WTC11 (cell line): Measurements from ENCODE around the gene PARVB.

Experiments used
- CREB1 ChIP-seq: sonication (generic); formaldehyde crosslinking; IDR thresholded peaks from 2 replicates; pipeline ENCODE4 v1.8.0; 2023; ENCODE audit warnings: mild to moderate bottlenecking, missing genetic modification reagents
- CREM ChIP-seq: sonication (generic); formaldehyde crosslinking; IDR thresholded peaks from 2 replicates; pipeline ENCODE4 v1.8.1; 2022; ENCODE audit warnings: mild to moderate bottlenecking, missing genetic modification reagents, moderate library complexity
- FOXJ3 ChIP-seq: sonication (generic); formaldehyde crosslinking; IDR thresholded peaks from 2 replicates; pipeline ENCODE4 v1.9.0; 2021; ENCODE audit warnings: missing genetic modification reagents, mild to moderate bottlenecking, borderline replicate concordance
- IRF2 ChIP-seq: sonication (generic); formaldehyde crosslinking; IDR thresholded peaks from 2 replicates; pipeline ENCODE4 v1.8.0; 2022; ENCODE audit warnings: low read depth, missing genetic modification reagents, borderline replicate concordance
- KAT7 ChIP-seq: sonication (generic); formaldehyde crosslinking; IDR thresholded peaks from 2 replicates; pipeline ENCODE4 v1.8.1; 2023; ENCODE audit warnings: missing genetic modification reagents, mild to moderate bottlenecking, borderline replicate concordance
- MYBL2 ChIP-seq: sonication (generic); formaldehyde crosslinking; IDR thresholded peaks from 2 replicates; pipeline ENCODE4 v1.8.1; 2023; ENCODE audit warnings: mild to moderate bottlenecking, moderate library complexity, missing genetic modification reagents
- TCF7 ChIP-seq: sonication (generic); formaldehyde crosslinking; IDR thresholded peaks from 2 replicates; pipeline ENCODE4 v1.8.0; 2022; ENCODE audit warnings: mild to moderate bottlenecking, low read depth, missing genetic modification reagents, moderate library complexity
- ZNF263 ChIP-seq: sonication (generic); formaldehyde crosslinking; IDR thresholded peaks from 2 replicates; pipeline ENCODE4 v1.8.1; 2022; ENCODE audit warnings: low read depth, mild to moderate bottlenecking, moderate library complexity, missing genetic modification reagents
- TF ChIP-seq, protein P1 (sequence below): fragments of 200-600 bp; IDR thresholded peaks from 2 replicates; pipeline ENCODE4 v1.8.0; 2022; ENCODE audit warnings: antibody characterized with exemption
- TF ChIP-seq, protein P2 (sequence below): sonication (generic); formaldehyde crosslinking; IDR thresholded peaks from 2 replicates; pipeline ENCODE4 v1.8.1; 2023; ENCODE audit warnings: mild to moderate bottlenecking, missing genetic modification reagents, moderate library complexity
- TF ChIP-seq, protein P3 (sequence below): sonication (generic); formaldehyde crosslinking; IDR thresholded peaks from 2 replicates; pipeline ENCODE4 v1.8.0; 2023; ENCODE audit warnings: missing genetic modification reagents

- TF ChIP-seq IRF2 (CRISPR knock-in tag) (no peak), CREB1 (CRISPR knock-in tag) (no peak), TCF7 (CRISPR knock-in tag) (no peak), KAT7 (CRISPR knock-in tag) (no peak), ZNF263 (CRISPR knock-in tag) (no peak), FOXJ3 (no peak), MYBL2 (CRISPR knock-in tag) (no peak), CREM (CRISPR knock-in tag) (no peak)
- TF ChIP-seq, protein P1, sequence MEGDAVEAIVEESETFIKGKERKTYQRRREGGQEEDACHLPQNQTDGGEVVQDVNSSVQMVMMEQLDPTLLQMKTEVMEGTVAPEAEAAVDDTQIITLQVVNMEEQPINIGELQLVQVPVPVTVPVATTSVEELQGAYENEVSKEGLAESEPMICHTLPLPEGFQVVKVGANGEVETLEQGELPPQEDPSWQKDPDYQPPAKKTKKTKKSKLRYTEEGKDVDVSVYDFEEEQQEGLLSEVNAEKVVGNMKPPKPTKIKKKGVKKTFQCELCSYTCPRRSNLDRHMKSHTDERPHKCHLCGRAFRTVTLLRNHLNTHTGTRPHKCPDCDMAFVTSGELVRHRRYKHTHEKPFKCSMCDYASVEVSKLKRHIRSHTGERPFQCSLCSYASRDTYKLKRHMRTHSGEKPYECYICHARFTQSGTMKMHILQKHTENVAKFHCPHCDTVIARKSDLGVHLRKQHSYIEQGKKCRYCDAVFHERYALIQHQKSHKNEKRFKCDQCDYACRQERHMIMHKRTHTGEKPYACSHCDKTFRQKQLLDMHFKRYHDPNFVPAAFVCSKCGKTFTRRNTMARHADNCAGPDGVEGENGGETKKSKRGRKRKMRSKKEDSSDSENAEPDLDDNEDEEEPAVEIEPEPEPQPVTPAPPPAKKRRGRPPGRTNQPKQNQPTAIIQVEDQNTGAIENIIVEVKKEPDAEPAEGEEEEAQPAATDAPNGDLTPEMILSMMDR, result no peak
- TF ChIP-seq, protein P2, sequence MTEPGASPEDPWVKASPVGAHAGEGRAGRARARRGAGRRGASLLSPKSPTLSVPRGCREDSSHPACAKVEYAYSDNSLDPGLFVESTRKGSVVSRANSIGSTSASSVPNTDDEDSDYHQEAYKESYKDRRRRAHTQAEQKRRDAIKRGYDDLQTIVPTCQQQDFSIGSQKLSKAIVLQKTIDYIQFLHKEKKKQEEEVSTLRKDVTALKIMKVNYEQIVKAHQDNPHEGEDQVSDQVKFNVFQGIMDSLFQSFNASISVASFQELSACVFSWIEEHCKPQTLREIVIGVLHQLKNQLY (CRISPR knock-in tag), result no peak
- TF ChIP-seq, protein P3, sequence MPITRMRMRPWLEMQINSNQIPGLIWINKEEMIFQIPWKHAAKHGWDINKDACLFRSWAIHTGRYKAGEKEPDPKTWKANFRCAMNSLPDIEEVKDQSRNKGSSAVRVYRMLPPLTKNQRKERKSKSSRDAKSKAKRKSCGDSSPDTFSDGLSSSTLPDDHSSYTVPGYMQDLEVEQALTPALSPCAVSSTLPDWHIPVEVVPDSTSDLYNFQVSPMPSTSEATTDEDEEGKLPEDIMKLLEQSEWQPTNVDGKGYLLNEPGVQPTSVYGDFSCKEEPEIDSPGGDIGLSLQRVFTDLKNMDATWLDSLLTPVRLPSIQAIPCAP (CRISPR knock-in tag), result no peak
These were observed 161.4 kb downstream of the PARVB start for GRCh38 chr22:44185237-44186120.
